HG02840 (cell line): ENCODE data around the gene RPL10A.

Source experiments
- ATAC-seq: cut with Tn5 transposase; IDR thresholded peaks from one replicate; pipeline ENCODE4 v1.9.1; 2021; ENCODE audit warnings: mild to moderate bottlenecking, moderate library complexity, moderate number of reproducible peaks; ENCODE audit not compliant: unreplicated experiment, low FRiP score

Gene RPL10A

DNA sequence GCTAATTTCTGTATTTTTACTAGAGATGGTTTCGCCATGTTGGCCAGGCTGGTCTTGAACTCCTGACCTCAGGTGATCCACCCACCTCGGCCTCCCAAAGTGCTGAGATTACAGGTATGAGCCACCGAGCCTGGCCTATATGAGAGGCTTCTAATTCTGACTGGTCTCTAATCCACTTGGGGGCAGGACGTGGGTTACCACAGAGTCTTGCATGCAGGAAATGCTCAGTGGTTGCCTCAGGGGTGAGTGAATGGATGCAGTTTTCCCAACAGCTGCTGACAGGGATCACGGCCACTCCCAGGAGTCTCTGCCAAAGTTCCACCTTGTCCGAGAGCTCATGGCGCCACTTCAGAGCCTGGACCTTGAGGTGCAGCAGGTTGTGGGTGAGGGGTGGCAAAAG lies 22.5 kb upstream of the RPL10A start:
- ATAC-seq: no peak

DNA sequence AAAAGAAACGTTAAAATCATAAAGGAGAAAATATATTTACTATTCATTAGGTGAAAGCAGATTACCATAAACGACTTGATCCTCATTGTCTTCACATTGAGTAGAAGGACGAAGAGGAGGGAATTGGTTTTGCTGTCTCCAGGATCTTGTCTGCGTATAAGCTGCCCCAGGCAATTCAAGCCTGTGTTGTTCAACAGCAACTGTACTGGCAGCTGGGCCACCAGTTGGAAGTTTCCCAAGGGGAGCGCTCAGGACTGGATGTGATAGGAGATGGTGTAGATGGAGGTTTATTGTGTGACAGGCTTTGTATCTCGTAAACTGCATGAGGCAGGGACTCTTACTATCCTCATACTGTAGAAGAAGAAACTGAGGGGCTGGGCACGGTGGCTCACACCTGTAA lies 20.0 kb upstream of the RPL10A start:
- no peak for ATAC-seq

DNA sequence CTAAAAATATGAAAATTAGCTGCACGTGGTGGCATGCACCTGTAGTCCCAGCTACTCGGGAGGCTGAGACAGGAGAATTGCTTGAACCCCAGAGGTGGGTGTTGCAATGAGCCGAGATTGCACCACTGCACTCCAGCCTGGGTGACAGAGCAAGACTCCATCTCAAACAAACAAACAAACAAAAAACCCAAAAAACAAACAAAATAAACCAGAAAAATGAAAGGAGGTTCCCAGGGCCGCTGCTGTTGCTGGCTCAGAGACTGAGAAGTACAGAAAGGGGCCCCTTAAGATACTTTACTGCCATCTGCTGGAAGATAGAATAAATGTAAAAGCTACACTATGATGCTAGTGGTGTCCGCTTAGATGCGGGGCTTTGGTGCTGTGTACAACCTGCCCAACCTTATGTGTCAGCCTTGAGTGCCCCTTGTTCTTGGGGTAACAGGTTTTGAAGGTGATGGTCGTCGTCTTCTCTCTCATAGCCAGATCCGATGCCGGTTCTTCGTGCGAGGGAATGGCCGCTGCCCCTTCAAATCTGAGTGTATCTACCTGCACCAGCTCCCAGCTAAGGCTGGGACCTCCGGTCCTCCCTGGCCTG lies 18.8 kb upstream of the RPL10A start:
- no peak for ATAC-seq

DNA sequence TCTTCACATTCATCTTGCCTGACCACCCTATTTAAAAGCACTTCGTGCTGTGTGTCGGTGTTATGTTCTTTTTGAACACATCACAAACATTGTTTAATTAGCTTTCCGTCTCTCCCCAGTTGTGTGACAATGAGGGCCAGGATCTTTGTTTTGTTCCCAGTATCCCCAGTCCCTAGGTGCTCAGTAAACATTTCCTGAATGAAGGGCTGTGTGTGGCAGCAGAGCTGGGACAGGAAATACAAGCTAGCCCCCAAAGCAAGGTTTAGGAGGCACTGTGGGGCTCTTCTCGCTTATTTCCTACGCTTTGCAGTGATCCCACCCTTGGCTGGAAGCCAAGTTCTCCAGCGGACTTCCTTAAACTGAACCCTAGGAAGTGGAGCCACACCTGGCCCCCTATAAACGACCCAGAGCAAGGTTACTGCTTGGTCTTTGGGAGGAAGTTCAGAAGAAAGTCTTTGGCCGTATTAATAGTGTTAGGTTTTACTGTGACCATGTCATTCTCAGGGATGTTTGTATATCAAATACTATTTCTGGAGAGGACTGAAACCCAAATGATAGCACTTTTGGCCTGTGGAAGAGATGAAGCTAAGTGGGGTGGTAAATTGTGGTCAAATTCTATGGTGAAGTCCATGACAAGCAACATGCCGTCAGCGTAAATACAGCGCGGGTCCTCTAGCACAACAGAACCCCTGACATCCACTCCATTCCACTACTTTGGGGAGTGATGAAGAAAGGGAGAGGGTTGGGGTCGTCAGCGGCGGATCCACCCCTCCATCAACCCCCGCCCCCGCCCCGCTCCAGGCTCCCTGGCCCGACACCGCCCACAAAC lies 16.6 kb upstream of the RPL10A start:
- no peak for ATAC-seq

DNA sequence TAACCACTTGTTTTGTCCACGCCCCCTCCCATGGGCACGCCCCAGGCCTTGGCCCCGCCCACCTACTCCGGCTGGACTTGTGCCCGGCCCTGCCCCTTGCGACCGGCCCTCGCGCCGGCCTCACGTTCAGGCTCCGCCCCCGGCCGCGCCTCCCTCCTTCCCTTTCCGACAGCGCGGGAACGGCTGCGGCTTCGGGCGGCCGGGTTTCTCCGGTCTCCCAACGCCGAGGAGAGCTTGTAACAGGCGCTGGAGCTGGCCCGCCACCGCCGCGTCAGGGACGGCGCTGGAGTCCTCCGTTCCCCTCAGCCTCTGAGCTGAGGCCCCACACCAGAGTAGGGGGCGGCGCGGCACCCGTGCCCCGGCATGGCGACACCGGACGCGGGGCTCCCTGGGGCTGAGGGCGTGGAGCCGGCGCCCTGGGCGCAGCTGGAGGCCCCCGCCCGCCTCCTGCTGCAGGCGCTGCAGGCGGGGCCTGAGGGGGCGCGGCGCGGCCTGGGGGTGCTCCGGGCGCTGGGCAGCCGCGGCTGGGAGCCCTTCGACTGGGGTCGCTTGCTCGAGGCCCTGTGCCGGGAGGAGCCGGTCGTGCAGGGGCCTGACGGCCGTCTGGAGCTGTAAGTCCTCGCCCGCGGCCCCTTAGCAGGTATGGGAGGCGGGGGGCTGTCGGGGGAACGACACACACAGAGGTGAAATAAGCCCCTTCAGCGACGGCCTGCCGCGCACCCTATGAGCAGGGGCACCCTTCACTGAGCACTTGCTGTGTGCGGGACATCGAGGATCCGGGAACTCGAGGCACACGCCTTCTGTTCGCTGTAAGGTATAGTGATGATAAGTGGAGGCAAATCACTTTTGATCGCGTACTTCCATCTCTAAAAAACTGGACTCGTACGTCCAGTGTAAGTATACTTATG lies 15.8 kb upstream of the RPL10A start, which contains the start of gene FANCE:
Gene FANCE (plus strand): TSS at position 156 of the 908 bp plus-strand sequence. CDS start 208 bp downstream, at position 364.
- ATAC-seq: peak; percentile 92

DNA sequence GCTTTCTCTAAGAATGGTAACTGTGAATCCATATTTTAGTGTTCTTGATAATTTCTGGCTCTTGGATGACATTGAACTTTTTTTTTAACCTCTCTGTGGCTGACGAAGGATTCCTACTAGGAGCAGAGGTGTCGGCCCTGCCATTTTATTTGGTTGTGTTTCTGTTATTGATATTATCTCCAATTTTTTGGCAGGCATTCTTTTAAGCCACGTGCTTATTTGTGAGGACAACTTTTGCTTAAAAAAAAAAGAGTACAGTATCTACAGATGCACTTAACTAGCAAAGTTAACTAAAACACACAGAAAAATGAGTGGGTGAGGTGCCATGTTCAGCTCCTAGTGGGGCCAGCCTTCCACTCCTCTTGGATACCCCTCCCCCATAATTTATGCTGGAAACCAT lies 15.0 kb upstream of the RPL10A start:
- ATAC-seq: no peak

DNA sequence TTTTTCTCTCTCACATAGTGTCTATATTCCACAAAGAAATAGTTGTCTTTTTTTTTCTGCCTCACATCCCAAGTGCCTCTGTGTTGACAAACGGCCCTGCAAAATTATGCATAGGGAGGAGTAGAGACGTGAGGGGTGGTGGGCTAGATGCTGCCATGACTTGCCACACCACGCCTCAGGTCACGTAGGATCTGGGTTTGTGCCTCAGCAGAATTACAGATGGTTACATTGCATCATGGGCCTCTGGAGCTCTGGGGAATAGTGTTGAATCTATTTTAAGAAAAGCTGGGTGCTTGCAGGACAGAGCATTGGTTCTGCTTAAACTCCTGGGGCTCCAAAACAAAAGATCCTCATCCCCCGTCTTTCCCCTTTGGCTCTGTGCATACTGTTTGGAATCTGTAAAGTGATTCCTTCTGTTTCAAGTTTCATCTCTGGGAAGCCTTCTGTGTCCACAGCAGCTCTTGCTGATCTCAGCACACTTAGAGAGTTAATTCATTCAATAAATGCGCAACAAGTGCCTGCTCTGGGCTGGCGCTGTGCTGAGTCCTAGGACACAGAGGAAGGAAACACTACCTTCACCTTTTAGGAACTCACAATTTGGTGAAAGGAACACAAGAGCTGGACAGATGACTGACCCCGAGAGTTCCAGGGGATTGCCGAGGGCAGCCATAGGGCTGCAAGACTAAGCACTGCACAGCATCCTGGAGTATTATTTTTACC lies 13.7 kb upstream of the RPL10A start:
- no peak for ATAC-seq

DNA sequence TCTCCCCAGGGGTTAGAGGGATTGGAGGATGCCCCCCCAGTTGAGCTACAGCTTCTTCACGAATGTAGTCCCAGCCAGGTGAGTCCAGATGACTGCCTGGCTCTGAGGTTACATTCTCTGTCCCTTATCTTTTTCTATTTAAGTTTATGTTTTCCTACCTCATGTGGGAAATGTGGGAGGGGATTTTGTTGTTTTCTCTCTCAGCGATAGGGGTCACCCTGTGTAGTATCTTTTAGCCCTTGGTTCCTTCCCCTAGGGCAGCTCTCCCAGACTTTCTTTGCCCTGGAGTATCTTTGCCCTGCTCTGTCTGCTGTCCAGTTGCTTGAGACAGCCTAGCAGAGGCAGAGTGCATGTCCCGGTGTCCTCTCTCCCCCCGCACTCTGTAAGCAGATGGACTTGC lies 10.3 kb upstream of the RPL10A start:
- no peak for ATAC-seq

DNA sequence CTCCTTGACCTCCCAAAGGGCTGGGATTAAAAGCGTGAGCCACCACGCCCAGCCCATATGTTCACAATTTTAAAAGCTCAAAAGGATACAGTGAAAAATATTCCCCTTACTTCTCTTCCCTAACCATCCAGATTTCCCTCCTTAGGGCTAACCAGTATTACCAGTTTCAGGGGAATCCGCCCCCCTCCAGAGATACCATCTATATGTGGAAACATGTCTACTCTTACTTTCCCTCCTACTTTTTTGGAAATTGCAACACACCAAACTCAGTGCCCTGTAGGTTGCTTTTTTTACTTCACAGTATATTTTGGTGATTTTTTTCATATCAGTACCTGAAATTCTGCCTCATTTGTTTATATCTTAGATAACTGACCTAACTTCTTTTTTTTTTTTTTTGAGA lies 6.9 kb upstream of the RPL10A start:
- no peak for ATAC-seq

DNA sequence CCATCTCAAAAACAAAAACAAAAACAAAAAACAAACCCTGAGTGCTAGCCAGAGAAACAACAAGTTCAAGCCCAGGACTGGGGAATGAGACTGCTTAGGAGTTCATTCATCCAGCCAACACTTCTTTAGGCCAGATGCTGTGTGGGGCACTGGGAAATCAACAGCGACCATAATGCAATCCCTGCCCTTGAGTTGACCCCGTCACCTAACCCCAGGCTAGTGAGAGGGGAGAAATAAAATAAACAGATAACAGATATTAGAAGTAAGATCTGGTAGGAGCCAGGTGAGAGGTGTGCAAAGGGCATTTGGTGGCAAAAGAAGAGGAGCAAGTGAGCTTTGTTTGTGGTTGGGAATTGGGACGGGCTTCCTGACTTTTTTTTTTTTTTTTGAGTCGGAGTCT lies 4.9 kb upstream of the RPL10A start:
- ATAC-seq: no peak

DNA sequence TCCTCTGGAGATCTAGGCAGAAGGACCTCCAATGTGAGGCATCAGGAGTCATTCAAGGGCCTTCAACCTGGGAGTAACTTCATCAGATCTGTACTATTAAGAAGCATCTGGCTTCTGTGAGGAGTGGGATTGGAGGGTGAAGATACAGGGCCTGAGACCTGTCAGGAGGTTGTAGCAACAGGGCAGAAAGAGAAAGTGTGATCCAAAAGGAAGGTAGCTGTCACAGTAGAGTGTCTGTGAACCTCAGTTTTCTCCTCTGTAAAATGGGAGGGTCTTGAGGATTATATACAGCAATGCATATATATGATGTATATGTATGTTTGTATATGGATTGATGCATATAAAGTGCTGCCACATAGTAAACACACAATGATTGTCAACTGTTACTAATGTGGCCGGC lies 2.6 kb upstream of the RPL10A start:
- no peak for ATAC-seq

DNA sequence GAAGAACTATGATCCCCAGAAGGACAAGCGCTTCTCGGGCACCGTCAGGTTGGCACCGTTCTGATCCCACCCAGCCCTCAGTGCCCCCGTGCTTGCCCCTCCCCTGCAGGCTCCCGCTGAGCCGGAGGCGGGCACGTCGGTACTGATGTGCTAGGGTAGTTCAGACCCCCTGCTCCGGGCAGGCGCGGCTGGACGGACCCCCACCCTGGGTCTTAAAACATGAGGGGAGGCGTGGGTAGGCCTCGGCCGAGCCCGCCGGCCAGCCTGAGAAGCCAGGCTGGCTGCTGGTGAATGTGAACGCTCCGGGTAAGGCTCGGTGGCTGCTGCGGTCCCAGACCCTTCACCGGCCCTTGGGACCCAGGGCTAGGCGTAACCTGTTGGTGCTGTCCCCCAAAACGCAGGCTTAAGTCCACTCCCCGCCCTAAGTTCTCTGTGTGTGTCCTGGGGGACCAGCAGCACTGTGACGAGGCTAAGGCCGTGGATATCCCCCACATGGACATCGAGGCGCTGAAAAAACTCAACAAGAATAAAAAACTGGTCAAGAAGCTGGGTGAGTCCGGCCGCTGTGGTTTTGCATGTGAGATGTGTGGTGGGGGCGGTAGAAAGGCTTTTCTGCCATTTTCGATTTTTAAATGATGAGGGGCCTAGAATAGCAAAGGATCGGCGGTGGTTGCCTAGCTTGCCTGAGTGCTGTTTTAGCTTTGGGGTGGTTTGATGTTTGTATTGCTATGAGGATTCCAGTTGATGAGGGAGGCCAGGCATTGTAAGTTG lies 964 bp downstream of the RPL10A start:
- no peak for ATAC-seq

DNA sequence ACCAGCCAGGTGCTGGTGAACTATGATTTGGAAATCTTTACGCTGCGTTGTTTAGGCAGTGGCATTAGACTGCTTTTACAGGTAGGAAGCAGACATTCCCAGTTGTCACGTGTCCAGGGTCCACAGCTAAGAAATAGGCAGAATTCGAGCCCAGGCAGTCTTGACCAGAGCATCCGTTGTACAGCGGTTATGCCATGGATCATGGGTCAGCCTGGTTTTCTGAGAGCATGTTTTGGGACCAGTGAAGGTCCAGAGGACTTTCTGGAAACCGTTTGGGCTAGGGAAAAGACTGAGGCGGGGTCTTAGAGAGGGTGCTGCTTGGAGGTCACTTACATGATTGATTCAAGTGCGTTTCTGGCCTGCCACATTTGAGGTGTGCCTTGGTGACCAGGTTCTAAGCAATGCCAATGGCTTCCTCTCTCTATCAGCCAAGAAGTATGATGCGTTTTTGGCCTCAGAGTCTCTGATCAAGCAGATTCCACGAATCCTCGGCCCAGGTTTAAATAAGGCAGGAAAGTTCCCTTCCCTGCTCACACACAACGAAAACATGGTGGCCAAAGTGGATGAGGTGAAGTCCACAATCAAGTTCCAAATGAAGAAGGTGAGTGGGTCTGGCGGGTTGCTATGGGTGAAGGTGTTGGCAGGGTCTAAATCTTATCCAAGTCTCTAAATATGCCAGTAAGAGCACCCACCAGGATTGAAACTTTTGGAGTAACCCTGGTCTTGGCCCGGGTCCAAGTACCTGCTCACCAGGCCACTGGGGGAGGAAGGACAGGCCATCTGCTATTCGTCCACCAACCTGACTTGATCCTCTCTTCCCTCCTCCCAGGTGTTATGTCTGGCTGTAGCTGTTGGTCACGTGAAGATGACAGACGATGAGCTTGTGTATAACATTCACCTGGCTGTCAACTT lies 1.8 kb downstream of the RPL10A start:
- no peak for ATAC-seq

DNA sequence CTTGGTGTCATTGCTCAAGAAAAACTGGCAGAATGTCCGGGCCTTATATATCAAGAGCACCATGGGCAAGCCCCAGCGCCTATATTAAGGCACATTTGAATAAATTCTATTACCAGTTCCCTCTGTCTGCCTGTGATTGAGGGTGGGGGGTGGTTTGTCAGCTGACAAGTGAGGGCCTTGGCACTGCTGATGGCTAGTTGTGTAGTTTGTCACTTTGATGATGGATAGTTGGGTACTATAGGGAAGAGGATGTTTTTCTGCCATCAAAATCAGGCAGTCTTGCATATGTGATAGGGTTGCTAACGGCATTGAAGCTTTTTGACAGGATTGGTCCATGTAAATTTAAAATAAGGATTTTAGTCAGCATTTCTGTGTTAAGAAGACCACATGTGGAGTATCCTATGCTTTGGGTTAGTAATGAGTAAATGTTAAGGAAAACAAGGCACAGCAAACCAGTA lies 2.5 kb downstream of the RPL10A start:
- ATAC-seq: no peak

DNA sequence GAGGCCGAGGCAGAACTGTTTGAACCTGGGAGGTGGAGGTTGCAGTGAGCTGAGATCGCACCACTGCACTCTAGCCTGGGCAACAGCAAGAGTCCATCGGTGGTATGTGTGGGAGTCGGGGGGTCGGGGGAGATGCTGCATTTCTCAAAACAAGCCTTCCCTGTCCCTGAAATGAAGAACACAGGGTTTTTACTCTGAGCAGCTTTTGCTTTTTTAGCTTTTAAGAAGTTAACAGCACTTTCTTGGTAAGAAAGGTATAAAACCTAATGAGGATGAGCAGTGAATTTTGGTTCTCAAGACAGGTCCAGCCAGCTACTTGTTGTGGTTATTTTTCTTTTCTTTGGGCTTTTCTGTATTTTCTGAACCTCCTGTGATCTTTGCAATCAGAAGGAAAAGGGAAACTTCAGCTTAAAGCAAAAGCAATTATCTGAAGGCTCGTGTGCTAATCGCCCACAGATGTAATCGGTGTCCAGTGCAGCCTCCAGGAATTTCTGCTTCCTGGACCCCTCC lies 3.7 kb downstream of the RPL10A start:
- ATAC-seq: no peak

DNA sequence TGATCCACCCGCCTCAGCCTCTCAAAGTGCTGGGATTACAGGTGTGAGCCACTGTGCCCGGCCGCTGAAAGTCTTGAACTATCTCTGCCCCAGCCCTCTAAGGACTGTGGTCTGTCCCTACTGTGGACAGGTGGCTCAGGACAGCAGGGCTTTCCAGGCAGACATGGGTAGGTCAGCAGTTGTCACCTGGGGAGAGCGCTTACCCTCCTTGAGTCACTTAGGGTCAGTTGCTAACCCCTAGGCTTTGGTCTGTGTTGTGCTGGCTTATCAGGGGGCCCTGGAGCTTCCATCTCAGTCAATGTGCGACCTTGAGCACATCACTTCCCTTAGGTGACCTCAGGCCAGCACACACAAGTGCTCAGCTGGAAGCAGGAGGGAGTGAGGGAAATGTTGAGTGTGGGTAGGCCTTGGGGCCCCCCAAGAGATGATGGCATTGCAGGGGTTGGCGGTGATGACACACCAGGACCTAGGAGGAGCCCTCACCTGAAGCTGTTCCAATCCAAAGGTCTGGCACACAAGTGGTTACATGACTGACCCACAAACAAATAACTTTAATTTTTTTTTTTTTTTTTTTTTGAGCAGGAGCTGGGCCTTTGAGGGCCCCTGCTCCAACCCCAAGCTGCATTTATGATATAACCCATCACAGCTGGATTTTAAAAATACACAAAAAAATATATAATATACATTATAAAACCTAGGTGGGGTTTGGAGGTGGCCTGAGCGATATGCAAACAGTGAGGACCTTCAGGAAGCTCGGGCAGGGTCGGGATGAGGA lies 5.1 kb downstream of the RPL10A start:
- ATAC-seq: no peak

DNA sequence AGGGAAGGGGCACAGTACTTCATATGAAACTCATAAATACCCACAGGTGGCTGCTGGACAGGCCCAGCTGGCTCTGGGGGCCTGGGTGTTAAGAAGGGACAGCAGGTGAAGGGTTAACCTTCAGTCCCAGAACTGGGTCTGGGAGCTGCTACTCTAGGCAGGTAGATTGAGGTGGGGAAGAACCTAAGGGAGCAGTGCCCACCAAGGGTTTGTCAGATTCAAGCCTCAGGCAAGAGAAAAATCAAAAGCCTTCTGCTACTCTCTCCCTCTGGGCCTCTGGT lies 5.6 kb downstream of the RPL10A start:
- ATAC-seq: no peak
